CD1c-positive myeloid dendritic cell (primary cell): ENCODE measurements around the gene EOGT.

Experiments
- DNase-seq: peaks from one replicate; pipeline ENCODE4 v3.0.0-alpha.2; 2016; ENCODE audit errors: extremely low spot score

Gene EOGT

GRCh38 chr3:69009559-69010410, 3.7 kb downstream of the EOGT start:
- DNase-seq = no peak

GRCh38 chr3:69008980-69009379, 4.5 kb downstream of the EOGT start:
- DNase-seq = no peak

- no peak for DNase-seq
Measured at GRCh38 chr3:69005791-69006482, 7.5 kb downstream of the EOGT start.

GRCh38 chr3:69005071-69005790, 8.3 kb downstream of the EOGT start:
- DNase-seq = no peak

- no peak for DNase-seq
Measured at GRCh38 chr3:69004138-69004537, 9.3 kb downstream of the EOGT start.

- no peak for DNase-seq
Measured at GRCh38 chr3:68999605-69000004, 13.9 kb downstream of the EOGT start.

- no peak for DNase-seq
Measured at GRCh38 chr3:68999158-68999557, 14.3 kb downstream of the EOGT start.

- DNase-seq = no peak
Measured at GRCh38 chr3:68997887-68998286, 15.6 kb downstream of the EOGT start.

- DNase-seq = peak; percentile 55
Measured at GRCh38 chr3:68996356-68996995, 17.0 kb downstream of the EOGT start.

GRCh38 chr3:68988740-68989139, 24.7 kb downstream of the EOGT start:
- no peak for DNase-seq

GRCh38 chr3:68987322-68987721, 26.2 kb downstream of the EOGT start:
- DNase-seq = no peak

GRCh38 chr3:68986496-68987208, 26.8 kb downstream of the EOGT start:
- no peak for DNase-seq

GRCh38 chr3:68985146-68985790, 28.2 kb downstream of the EOGT start:
- no peak for DNase-seq

- DNase-seq = no peak
Measured at GRCh38 chr3:68984011-68984530, 29.4 kb downstream of the EOGT start.

- DNase-seq = no peak
Measured at GRCh38 chr3:68977486-68978167, 35.9 kb downstream of the EOGT start.

GRCh38 chr3:68974711-68975110, 38.8 kb downstream of the EOGT start:
- peak; percentile 82 for DNase-seq

GRCh38 chr3:68973639-68974038, 39.8 kb downstream of the EOGT start:
- peak; percentile 40 for DNase-seq

- peak; percentile 45 for DNase-seq
Measured at GRCh38 chr3:68972358-68972979, 41.0 kb downstream of the EOGT start.

- no peak for DNase-seq
Measured at GRCh38 chr3:68964694-68965093, 48.8 kb downstream of the EOGT start.

GRCh38 chr3:68963891-68964290, 49.6 kb downstream of the EOGT start:
- no peak for DNase-seq
